GM20000 (cell line): ENCODE measurements around the gene EHBP1.

ENCODE experiments used
- DNase-seq: peaks from one replicate; pipeline ENCODE4 v3.0.0; 2012; ENCODE audit warnings: low spot score
- CTCF ChIP-seq: IDR thresholded peaks from 2 replicates; pipeline ENCODE4 v1.5.1; 2012; ENCODE audit warnings: mild to moderate bottlenecking, control low read depth; ENCODE audit errors: extremely low read depth, missing control alignments

The EHBP1 gene

GRCh38 chr2:62845256-62845655, 139.7 kb downstream of the EHBP1 start:
- DNase-seq: no peak
- TF ChIP-seq CTCF: no peak

DNA sequence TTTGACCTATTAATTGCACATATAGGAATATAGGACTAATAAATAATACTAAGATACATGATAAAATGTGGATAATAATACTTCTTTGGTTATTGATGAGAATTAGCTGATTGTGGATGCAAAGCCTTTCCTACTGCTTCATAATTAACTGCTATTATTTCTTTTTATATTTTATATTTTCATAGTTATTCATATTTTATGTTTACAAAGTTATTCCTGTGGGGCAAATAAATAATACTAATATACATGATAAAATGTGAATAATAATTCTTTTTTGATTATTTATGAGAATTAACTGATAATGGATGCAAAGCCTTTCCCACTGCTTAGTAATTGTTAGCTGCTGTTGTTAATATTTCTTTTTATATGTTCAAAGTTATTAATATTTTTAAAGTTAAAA, 146.7 kb downstream of the EHBP1 start:
- no peak for TF ChIP-seq CTCF
- DNase-seq: no peak

DNA sequence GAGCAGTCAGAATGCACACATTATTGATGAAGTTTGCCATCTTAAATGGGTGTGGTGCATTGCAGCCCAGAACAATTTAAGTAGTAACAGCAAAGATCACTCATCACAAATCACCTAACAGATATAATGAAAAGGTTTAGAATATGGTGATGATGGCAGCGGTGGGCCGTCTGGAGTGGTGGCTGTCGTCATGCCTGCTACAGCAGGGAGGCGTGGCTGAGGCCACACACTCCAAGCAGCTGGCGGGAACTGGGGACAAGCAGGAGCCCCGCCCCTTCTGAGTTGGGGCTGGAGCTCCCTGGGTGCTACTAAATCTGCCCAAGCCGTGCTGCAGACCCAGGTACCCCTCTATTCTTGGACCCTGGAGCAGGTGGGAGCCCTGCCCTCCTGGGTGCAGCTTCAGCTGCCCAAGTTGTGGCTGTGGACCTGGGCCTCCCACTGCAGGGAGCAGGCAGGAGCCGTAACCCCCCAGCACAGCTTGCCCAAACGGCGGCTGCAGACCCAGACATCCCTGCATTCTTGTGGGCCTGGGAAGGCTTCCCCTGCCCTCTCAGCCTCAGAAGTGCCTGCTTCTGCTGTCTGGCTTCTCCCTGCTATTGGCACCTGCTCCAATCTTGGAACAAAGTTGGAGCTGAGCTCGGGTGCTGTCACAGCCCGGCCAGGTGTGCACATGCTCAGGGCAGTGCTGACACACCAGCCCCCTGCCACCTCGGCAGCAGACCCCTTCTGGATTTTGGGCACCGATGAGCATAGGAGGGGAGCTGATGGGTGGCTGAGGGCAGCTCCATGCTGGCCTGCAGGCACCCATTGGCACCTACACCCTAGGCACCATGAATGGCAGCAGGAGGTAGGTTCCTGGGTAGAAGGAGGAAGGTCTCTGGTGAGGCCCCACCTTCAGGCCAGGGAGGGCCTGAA, 149.3 kb downstream of the EHBP1 start:
- TF ChIP-seq CTCF: no peak
- no peak for DNase-seq

- no peak for TF ChIP-seq CTCF
- DNase-seq: no peak
Measured at GRCh38 chr2:62856228-62857040, 150.9 kb downstream of the EHBP1 start.

- DNase-seq: no peak
- no peak for TF ChIP-seq CTCF
Measured at GRCh38 chr2:62857139-62857931, 151.8 kb downstream of the EHBP1 start.

DNA sequence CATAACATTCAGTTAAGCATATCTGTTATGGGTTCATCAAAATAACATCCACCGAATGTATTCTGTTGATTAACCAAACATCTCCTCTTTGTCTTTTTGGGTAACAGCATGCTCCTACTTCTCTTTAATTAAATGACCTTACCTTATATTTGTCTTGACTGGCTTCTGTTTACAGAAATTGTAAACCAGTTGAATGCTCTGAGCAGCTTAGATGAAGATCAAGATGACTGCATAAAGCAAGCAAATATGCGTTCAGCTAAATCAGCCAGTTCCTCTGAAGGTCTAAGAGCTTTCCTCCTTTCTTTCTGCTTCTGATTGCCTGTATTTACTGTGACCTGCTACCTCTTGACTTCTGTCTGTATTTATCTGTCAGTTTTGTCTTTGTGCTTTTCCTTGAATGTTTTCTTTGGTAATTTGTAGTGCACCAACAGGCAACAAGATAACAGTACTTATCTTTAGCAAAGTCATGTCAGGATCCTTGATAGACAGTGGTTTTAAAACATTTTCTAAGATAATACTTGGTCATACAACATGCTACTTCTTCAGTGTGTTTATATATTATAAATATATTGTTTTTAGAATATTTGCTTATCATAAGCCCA, 152.8 kb downstream of the EHBP1 start:
- no peak for TF ChIP-seq CTCF
- no peak for DNase-seq
